Measurements from ENCODE around the gene CALML6.

DNA sequence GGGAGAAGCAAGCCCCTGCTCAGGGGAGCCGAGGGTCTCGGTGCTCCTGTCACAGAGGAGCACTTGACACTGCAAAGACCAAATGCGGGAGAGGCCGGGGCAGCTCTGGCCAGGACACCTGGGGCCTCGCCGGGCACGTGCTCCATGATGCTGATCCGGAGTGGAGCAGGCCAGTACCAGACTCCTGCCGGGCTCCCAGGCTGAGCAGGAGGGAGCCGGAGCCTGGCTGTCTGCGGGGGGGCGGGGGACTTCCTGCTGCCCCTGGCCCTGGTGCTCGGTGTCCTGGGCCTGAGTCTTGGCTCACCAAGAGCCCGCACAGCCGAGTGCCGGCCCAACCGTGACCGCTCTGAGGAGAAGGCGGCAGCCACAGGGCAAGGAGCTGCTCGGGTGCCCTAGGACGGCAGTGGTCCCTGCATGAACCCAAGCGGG, 42.5 kb downstream of the CALML6 start:
- TF ChIP-seq ZNF384 (IDR thresholded peaks at IDR 0.05; ENCODE audit: borderline replicate concordance, low read depth, low read length) (no peak), ESRRA (IDR thresholded peaks at IDR 0.05; ENCODE audit: low read length) (no peak), TCF12 (IDR thresholded peaks at IDR 0.05; ENCODE audit: low read depth, low read length) (no peak), YY1 (IDR thresholded peaks at IDR 0.05; ENCODE audit: low read depth, low read length) (no peak), CEBPB (IDR thresholded peaks at IDR 0.05; ENCODE audit: borderline replicate concordance in 1 of 2, low read depth in 2 of 2, low read length in 2 of 2) (no peak), TCF7 (IDR thresholded peaks at IDR 0.05; ENCODE audit: borderline replicate concordance) (no peak), FOXK2 (IDR thresholded peaks at IDR 0.05) (no peak)
- TF ChIP-seq, protein P1, sequence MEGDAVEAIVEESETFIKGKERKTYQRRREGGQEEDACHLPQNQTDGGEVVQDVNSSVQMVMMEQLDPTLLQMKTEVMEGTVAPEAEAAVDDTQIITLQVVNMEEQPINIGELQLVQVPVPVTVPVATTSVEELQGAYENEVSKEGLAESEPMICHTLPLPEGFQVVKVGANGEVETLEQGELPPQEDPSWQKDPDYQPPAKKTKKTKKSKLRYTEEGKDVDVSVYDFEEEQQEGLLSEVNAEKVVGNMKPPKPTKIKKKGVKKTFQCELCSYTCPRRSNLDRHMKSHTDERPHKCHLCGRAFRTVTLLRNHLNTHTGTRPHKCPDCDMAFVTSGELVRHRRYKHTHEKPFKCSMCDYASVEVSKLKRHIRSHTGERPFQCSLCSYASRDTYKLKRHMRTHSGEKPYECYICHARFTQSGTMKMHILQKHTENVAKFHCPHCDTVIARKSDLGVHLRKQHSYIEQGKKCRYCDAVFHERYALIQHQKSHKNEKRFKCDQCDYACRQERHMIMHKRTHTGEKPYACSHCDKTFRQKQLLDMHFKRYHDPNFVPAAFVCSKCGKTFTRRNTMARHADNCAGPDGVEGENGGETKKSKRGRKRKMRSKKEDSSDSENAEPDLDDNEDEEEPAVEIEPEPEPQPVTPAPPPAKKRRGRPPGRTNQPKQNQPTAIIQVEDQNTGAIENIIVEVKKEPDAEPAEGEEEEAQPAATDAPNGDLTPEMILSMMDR (IDR thresholded peaks at IDR 0.05 in 2 of 3, conservative IDR thresholded peaks at IDR 0.05 in 1 of 3; ENCODE audit: control insufficient read depth in 2 of 3, extremely low read depth in 1 of 3, insufficient read depth in 1 of 3, low read depth in 3 of 3, low read length in 3 of 3), result no peak
- TF ChIP-seq, protein P2, sequence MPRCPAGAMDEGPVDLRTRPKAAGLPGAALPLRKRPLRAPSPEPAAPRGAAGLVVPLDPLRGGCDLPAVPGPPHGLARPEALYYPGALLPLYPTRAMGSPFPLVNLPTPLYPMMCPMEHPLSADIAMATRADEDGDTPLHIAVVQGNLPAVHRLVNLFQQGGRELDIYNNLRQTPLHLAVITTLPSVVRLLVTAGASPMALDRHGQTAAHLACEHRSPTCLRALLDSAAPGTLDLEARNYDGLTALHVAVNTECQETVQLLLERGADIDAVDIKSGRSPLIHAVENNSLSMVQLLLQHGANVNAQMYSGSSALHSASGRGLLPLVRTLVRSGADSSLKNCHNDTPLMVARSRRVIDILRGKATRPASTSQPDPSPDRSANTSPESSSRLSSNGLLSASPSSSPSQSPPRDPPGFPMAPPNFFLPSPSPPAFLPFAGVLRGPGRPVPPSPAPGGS (IDR thresholded peaks at IDR 0.05; ENCODE audit: borderline replicate concordance, insufficient read depth, low read depth, low read length, poor library complexity, severe bottlenecking), result no peak

Measured in GM12878 (cell line).